HL-60 (cell line): ENCODE data around the gene CKAP2.

Experiments used
- CTCF ChIP-seq: IDR thresholded peaks from one replicate; pipeline ENCODE4 v1.5.1; 2011; ENCODE audit warnings: low read length, control low read depth, inconsistent platforms; ENCODE audit not compliant: insufficient read depth
- GABPA ChIP-seq: IDR thresholded peaks from 2 replicates; pipeline ENCODE4 v1.6.1; 2012; ENCODE audit warnings: low read depth
- REST ChIP-seq: IDR thresholded peaks from 2 replicates; pipeline ENCODE4 v1.6.1; 2012; ENCODE audit warnings: low read depth; ENCODE audit not compliant: insufficient replicate concordance
- SPI1 ChIP-seq: IDR thresholded peaks from 2 replicates; pipeline ENCODE4 v1.6.1; 2012; ENCODE audit warnings: low read depth, mild to moderate bottlenecking, borderline replicate concordance

DNA sequence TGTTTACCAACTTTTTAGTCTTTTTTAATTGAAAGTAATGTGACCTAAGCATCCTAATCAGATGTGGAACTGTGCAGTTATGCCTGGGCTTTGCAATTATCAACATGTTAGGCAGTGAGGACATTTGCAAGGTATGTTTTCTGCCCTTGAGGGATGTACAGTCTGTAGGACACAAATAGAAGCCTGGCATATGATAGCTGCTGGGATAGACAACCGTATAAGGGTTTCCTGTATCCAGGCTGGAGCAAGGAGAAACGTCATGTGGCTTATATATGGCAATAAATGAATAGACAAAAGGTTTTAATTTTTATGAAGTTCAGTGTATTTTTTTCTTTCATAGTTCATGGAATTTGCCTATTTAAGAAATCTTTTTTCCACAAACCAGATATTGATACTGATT, 2.8 kb upstream of the CKAP2 start:
- TF ChIP-seq CTCF: no peak
- TF ChIP-seq SPI1: no peak
- TF ChIP-seq REST: no peak
- TF ChIP-seq GABPA: no peak
